ENCODE results near the gene CFAP126.

The CFAP126 gene

GRCh38 chr1:161365207-161365606 lies 2.5 kb downstream of the CFAP126 start:
- no peaks in the 10 kb centered on the region for H3F3A ChIP-seq (ENCODE audit: insufficient read depth, low read length)
- H3K4me1 ChIP-seq (ENCODE audit: insufficient read depth, low read length, severe bottlenecking) = peaks cover 5% of the 10 kb centered on the region
- H2AFZ ChIP-seq (ENCODE audit: low read length) = no peak overlapping the region
- TF ChIP-seq EZH2 (IDR thresholded peaks at IDR 0.05; ENCODE audit: borderline replicate concordance, low read length) (no peak), CTCF (IDR thresholded peaks at IDR 0.05; ENCODE audit: low read length) (no peak)
- no peak overlapping the region for H3K27ac ChIP-seq (ENCODE audit: low read depth, low read length, poor library complexity, severe bottlenecking)
- H3K9me2 ChIP-seq (ENCODE audit: low read depth, low read length) = no peaks in the 10 kb centered on the region
- no peaks in the 10 kb centered on the region for H3K9me3 ChIP-seq (ENCODE audit: low read length)
- H4K20me1 ChIP-seq (ENCODE audit: insufficient read depth, low read length) = no peaks in the 10 kb centered on the region
- H3K36me3 ChIP-seq (ENCODE audit: insufficient read depth, low read length) = peaks cover 13% of the 10 kb centered on the region
- H3K4me3 ChIP-seq (ENCODE audit: low read depth, low read length, poor library complexity, severe bottlenecking) = no peak overlapping the region
- H3K9ac ChIP-seq (ENCODE audit: low read length) = no peak overlapping the region
- no peaks in the 10 kb centered on the region for H3K79me2 ChIP-seq (ENCODE audit: insufficient read depth, low read length)
- H3K4me2 ChIP-seq (ENCODE audit: low read length) = no peak overlapping the region
- no peaks in the 10 kb centered on the region for H3K27me3 ChIP-seq (ENCODE audit: insufficient read depth, low read length)

GRCh38 chr1:161364332-161364731 lies 3.3 kb downstream of the CFAP126 start:
- Histone ChIP-seq H3K79me2 (ENCODE audit: insufficient read depth, low read length) (no peaks in the 10 kb centered on the region), H3F3A (ENCODE audit: insufficient read depth, low read length) (no peaks in the 10 kb centered on the region), H3K27ac (ENCODE audit: low read depth, low read length, poor library complexity, severe bottlenecking) (no peak overlapping the region), H3K9ac (ENCODE audit: low read length) (no peak overlapping the region), H3K27me3 (ENCODE audit: insufficient read depth, low read length) (no peaks in the 10 kb centered on the region), H3K36me3 (ENCODE audit: insufficient read depth, low read length) (peaks cover 13% of the 10 kb centered on the region), H3K4me2 (ENCODE audit: low read length) (no peak overlapping the region), H3K9me3 (ENCODE audit: low read length) (no peaks in the 10 kb centered on the region), H4K20me1 (ENCODE audit: insufficient read depth, low read length) (no peaks in the 10 kb centered on the region), H3K9me2 (ENCODE audit: low read depth, low read length) (no peaks in the 10 kb centered on the region), H3K4me3 (ENCODE audit: low read depth, low read length, poor library complexity, severe bottlenecking) (no peak overlapping the region), H3K4me1 (ENCODE audit: insufficient read depth, low read length, severe bottlenecking) (peaks cover 5% of the 10 kb centered on the region), H2AFZ (ENCODE audit: low read length) (no peak overlapping the region)
- TF ChIP-seq CTCF (IDR thresholded peaks at IDR 0.05; ENCODE audit: low read length) (no peak), EZH2 (IDR thresholded peaks at IDR 0.05; ENCODE audit: borderline replicate concordance, low read length) (no peak)

GRCh38 chr1:161359291-161359690 lies 8.4 kb downstream of the CFAP126 start:
- TF ChIP-seq CTCF (IDR thresholded peaks at IDR 0.05; ENCODE audit: low read length) (no peak), EZH2 (IDR thresholded peaks at IDR 0.05; ENCODE audit: borderline replicate concordance, low read length) (no peak)
- Histone ChIP-seq H2AFZ (ENCODE audit: low read length) (no peak overlapping the region), H3K27ac (ENCODE audit: low read depth, low read length, poor library complexity, severe bottlenecking) (no peak overlapping the region), H3K36me3 (ENCODE audit: insufficient read depth, low read length) (peaks cover 18% of the 10 kb centered on the region), H3K4me3 (ENCODE audit: low read depth, low read length, poor library complexity, severe bottlenecking) (no peak overlapping the region), H4K20me1 (ENCODE audit: insufficient read depth, low read length) (no peaks in the 10 kb centered on the region), H3K79me2 (ENCODE audit: insufficient read depth, low read length) (no peaks in the 10 kb centered on the region), H3K9me3 (ENCODE audit: low read length) (no peaks in the 10 kb centered on the region), H3K27me3 (ENCODE audit: insufficient read depth, low read length) (no peaks in the 10 kb centered on the region), H3F3A (ENCODE audit: insufficient read depth, low read length) (no peaks in the 10 kb centered on the region), H3K9me2 (ENCODE audit: low read depth, low read length) (no peaks in the 10 kb centered on the region), H3K4me1 (ENCODE audit: insufficient read depth, low read length, severe bottlenecking) (no peaks in the 10 kb centered on the region), H3K9ac (ENCODE audit: low read length) (no peak overlapping the region), H3K4me2 (ENCODE audit: low read length) (no peak overlapping the region)

Measured in OCI-LY1 (cell line).